Measurements from ENCODE around the gene ZNF536. TPM values are rescaled to one million over a fixed set of nuclear protein-coding genes. Genes with fewer than 3 reads are reported as not detected.

Gene ZNF536
- total and polyA plus RNA-seq, 7 donors: 0.01 to 0.94 (median 0.20) TPM; not detected in 1

GRCh38 chr19:30421571-30421970 is 49.4 kb downstream of the ZNF536 start:
- ATAC-seq: no peak
- Histone ChIP-seq H3K9me3 (no peaks in the 10 kb centered on the region), H3K4me3 (no peak overlapping the region), H3K27ac (no peak overlapping the region), H3K36me3 (ENCODE audit: insufficient read depth in 1 of 2, low read depth in 1 of 2) (no peaks in the 10 kb centered on the region), H3K4me1 (no peaks in the 10 kb centered on the region), H3K27me3 (ENCODE audit: insufficient read depth in 3 of 3, low read length in 2 of 3) (no peaks in the 10 kb centered on the region)
- 92 to 94% (median 93%) methylated on average over 8 of the region's 8 CpGs for WGBS, 3 donors
- DNase-seq: no peak
- intact Hi-C loops (cut with DNase I): no loop called here
- no peak for TF ChIP-seq CTCF (IDR thresholded peaks at IDR 0.05)

GRCh38 chr19:30423481-30423880 is 51.3 kb downstream of the ZNF536 start:
- no peaks in the 10 kb centered on the region for H3K4me1 ChIP-seq
- no peak for DNase-seq
- H3K9me3 ChIP-seq: no peaks in the 10 kb centered on the region
- WGBS, 3 donors: 51 to 56% (median 51%) methylated on average over 11 of the region's 11 CpGs
- intact Hi-C loops (cut with DNase I): no loop called here
- H3K36me3 ChIP-seq (ENCODE audit: insufficient read depth in 1 of 2, low read depth in 1 of 2): no peaks in the 10 kb centered on the region
- H3K27me3 ChIP-seq (ENCODE audit: insufficient read depth in 3 of 3, low read length in 2 of 3): no peaks in the 10 kb centered on the region
- no peak overlapping the region for H3K4me3 ChIP-seq
- no peak for TF ChIP-seq CTCF (IDR thresholded peaks at IDR 0.05)
- ATAC-seq: no peak
- H3K27ac ChIP-seq: no peak overlapping the region

GRCh38 chr19:30425885-30426838 is 54.0 kb downstream of the ZNF536 start:
- no peaks in the 10 kb centered on the region for H3K36me3 ChIP-seq (ENCODE audit: insufficient read depth in 1 of 2, low read depth in 1 of 2)
- no peak overlapping the region for H3K27ac ChIP-seq
- ATAC-seq (no peak), DNase-seq (no peak)
- H3K9me3 ChIP-seq: no peaks in the 10 kb centered on the region
- peaks cover 0 to 4% (median 0%) of the 10 kb centered on the region in 3 donors for H3K27me3 ChIP-seq (ENCODE audit: insufficient read depth in 3 of 3, low read length in 2 of 3)
- intact Hi-C loops (cut with DNase I): no loop called here
- no peak for TF ChIP-seq CTCF (IDR thresholded peaks at IDR 0.05)
- 76 to 79% (median 77%) methylated on average over 9 of the region's 9 CpGs for WGBS, 3 donors
- H3K4me3 ChIP-seq: no peak overlapping the region
- H3K4me1 ChIP-seq: no peaks in the 10 kb centered on the region

- no peaks in the 10 kb centered on the region for H3K9me3 ChIP-seq
- intact Hi-C loops (cut with DNase I): no loop called here
- no peaks in the 10 kb centered on the region for H3K36me3 ChIP-seq (ENCODE audit: insufficient read depth in 1 of 2, low read depth in 1 of 2)
- H3K4me1 ChIP-seq: no peaks in the 10 kb centered on the region
- DNase-seq (no peak), ATAC-seq (no peak)
- no peak overlapping the region for H3K27ac ChIP-seq
- H3K27me3 ChIP-seq (ENCODE audit: insufficient read depth in 3 of 3, low read length in 2 of 3): peaks cover 0 to 4% (median 0%) of the 10 kb centered on the region in 3 donors
- H3K4me3 ChIP-seq: no peak overlapping the region
- no peak for TF ChIP-seq CTCF (IDR thresholded peaks at IDR 0.05)
Observed at GRCh38 chr19:30426864-30427263, 54.7 kb downstream of the ZNF536 start.
